ENCODE measurements around the gene BIVM.

DNA sequence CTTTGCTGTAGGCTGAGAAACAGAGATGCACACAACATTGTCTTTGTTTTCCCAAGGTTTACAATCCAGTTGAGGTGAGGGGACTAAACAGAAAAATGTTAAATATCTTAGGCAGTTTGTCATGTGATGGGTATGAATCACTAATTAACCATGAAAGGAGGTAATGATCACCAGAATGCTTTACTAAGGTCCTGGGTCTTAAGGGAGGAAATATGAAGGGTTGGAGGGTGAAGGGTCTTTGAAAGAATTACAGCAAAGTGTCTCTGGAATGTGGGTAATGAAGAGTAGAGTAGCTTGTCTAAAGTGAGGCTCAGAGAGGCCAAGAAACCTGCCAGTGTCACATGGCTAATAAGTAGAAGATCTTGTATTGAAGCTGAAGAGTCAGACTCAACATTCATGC lies 19.0 kb downstream of the BIVM start:
- TF ChIP-seq CTCF (IDR thresholded peaks at IDR 0.05) (no peak), POLR2A (IDR thresholded peaks at IDR 0.05) (no peak)
